ENCODE measurements around the gene PRKCD. TPM values are rescaled to one million over a fixed set of nuclear protein-coding genes. Genes with fewer than 3 reads are reported as not detected.

Gene PRKCD
- total and polyA plus RNA-seq, 9 of the 15 experiments (the other 6 are each of a cell fraction or from before 2014, with no cell fraction given), result 2.5 to 19.5 (median 6.1) TPM

- FAIRE-seq (no peak), ATAC-seq (no peak), DNase-seq (ENCODE audit: extremely low read depth in 1 of 4, low spot score in 3 of 4) (no peak)
- no peaks in the 10 kb centered on the region for H3K9me3 ChIP-seq (replicated peaks; ENCODE audit: control insufficient read depth, insufficient read depth, low read depth, low read length)
- no TSS peak for BruUV-seq (replicated peaks)
- intact Hi-C loops (cut with micrococcal nuclease) (loop anchor here (2.0 to 10.0 kb wide), 2 partner anchors 53 to 77 kb away; no protein-coding TSS in a partner anchor), in situ Hi-C loops (cut with MboI) (no loop called here)
- H3K4me1 ChIP-seq (replicated peaks in 1 of 2; ENCODE audit: control insufficient read depth in 2 of 2, insufficient read depth in 2 of 2, low read length in 2 of 2), result peaks cover 0 to 3% of the 10 kb centered on the region in 2 experiments; a peak in 1 of 5 replicates
- ChIA-PET CTCF (ENCODE audit: low intra/inter-chr PET ratio) (no interaction called here), POLR2A (interaction anchor here (0.7 to 1.4 kb wide), 2 partner anchors 21 to 33 kb away, joined by 3 read pairs; no protein-coding TSS in a partner anchor)
- 79% methylated on average over 2 of the region's 4 CpGs for WGBS (ENCODE audit: insufficient coverage, low coverage, missing lambda C conversion rate)
- H2AFZ ChIP-seq (ENCODE audit: low read depth, low read length), result no peak overlapping the region
- no peaks in the 10 kb centered on the region for H3K79me2 ChIP-seq (ENCODE audit: control insufficient read depth, insufficient read depth, low read length)
- H3K9ac ChIP-seq (ENCODE audit: insufficient read depth in 1 of 2, low read depth in 2 of 2, low read length in 2 of 2), result no peak overlapping the region
- H4K20me1 ChIP-seq (replicated peaks; ENCODE audit: control insufficient read depth, insufficient read depth, low read length), result peaks cover 8% of the 10 kb centered on the region
- H3K4me3 ChIP-seq, result no peak overlapping the region
- TF ChIP-seq ZNF121 (CRISPR knock-in tag; conservative IDR thresholded peaks at IDR 0.05) (0 out of 2 replicates have a peak, but pooled peaks have one; percentile 19), UBTF (IDR thresholded peaks at IDR 0.05; ENCODE audit: borderline replicate concordance in 1 of 2, low read depth in 2 of 2, low read length in 2 of 2) (no peak), CSDE1 (IDR thresholded peaks at IDR 0.05) (no peak)
- H3K4me2 ChIP-seq (ENCODE audit: insufficient read depth, low read length), result no peak overlapping the region
- no peaks in the 10 kb centered on the region for H3K9me1 ChIP-seq (ENCODE audit: control insufficient read depth, insufficient read depth, low read length)
- H3K36me3 ChIP-seq (ENCODE audit: control insufficient read depth, insufficient read depth, low read length), result peaks cover 34% of the 10 kb centered on the region
- H3K27ac ChIP-seq (ENCODE audit: extremely low read depth, low read depth, low read length), result no peak overlapping the region
- no peaks in the 10 kb centered on the region for H3K27me3 ChIP-seq (ENCODE audit: control insufficient read depth in 2 of 2, insufficient read depth in 2 of 2, low read length in 2 of 2)
Measured at GRCh38 chr3:53221345-53221744, 60.3 kb downstream of the PRKCD start.
